HG03558 (cell line): ENCODE data around the gene AKIP1.
"Not testable (repeated sequence)": the region's sequence is repeated elsewhere in the genome, so short reads cannot be mapped to it uniquely, and the experiment has no call there.

Source experiments
- ATAC-seq: cut with Tn5 transposase; IDR thresholded peaks from one replicate; pipeline ENCODE4 v1.9.1; 2021; ENCODE audit warnings: moderate number of reproducible peaks; ENCODE audit not compliant: unreplicated experiment; ENCODE audit errors: extremely low read depth

AKIP1 gene

GRCh38 chr11:8913961-8914660, 3.1 kb downstream of the AKIP1 start:
- no peak for ATAC-seq

DNA sequence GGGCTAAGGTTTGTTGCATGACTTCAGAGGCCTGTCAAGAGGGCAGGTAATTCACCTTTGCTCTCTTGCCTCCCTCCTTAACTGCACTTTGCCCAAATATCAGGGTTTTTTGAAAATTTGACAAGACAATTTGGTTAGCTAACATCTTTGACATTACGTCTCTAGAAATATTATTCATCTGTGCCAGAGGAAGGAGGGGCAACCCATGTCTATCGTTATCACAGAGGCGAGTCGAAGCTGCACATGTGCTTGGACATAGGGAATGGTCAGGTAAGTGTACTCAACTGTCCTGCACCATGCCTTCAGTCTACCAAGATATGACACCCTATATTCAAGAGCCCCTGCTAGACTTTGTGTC, 3.7 kb downstream of the AKIP1 start:
- no peak for ATAC-seq

DNA sequence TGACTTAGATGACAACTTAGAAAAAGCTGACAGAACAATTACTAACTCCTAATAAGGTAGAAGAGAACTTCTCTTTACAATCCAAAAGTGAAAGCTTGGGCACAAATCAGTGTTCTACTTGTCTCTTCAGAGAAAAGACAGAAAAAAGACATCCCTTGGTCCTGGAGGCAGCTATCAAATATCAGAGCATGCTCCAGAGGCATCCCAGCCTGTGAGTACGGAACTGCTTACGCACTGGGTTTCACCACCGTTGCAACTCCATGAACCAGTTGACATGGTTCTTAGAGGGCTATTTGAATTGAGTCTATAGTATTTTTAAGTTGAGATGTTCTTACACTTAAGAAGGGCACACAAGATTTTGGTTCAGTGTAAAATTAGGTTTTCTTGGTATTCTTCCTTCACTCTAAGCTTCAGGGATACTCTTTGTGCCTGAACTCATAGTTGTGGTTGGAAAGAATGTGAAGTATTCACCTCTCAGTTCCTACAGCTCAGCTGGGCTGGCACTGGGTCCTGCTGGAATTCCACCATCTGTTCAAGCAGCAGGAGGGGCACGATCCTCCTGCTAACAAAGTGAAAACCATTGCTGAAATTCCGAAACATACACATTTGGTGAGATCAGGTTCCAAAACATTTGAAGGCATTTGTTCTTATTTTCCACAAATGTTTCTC, 6.3 kb downstream of the AKIP1 start:
- ATAC-seq: no peak

DNA sequence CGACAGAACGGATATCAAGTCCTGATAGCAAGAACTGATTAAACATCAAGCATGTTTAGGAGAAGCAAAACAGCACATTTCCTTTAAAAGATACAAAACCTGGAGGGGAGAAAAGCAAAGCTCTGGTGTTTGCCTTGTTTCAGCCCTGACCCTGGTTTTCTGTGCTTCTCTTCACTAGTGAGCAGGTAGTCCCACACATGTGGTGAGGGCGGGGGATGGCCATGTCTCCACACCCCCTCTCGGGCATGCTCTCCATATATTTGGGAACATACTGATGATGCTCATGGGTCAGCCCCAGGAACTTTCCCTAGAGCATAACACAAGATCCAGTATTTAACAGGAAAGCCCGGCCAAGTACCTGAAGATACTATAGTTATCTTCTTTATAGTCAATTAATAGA, 11.7 kb downstream of the AKIP1 start:
- ATAC-seq: no peak

DNA sequence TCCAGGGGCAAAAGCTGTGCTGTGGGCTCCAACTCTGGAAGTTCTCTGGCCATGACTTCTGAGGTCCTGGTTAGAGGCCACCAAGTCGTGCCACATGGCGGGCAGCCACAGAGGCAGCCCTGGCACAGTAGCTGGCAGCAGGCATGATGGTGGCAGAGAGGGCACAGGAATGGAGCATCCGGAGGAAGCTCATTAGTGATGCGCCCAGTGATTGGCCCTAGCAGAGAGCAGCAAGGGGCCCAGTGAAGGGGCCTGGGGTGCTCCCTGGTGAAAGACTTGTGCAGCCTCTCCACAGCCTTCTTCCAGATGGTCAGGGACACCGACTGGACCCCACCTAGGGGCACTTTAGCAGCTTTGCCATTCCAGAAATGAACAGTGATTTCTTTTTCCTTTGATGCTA, 14.7 kb downstream of the AKIP1 start:
- no peak for ATAC-seq

DNA sequence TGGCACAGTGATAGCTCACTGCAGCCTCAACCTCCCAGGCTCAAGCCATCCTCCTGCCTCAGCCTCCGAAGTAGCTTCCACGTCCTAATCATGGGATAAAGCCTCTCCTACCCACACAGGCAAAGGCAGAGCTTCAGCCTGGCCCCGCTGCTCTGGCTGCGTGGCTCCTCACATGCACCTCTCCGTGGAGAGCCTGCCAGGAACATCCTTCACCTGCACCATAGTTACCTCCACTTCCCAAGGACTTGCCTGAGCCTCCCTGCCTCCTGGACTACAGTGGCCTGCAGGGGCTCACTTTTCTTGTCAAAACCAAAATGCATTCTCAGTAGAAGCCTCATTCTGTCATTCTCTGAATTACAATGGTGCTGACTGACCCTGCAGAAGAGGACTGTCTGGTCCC, 15.2 kb downstream of the AKIP1 start:
- ATAC-seq: no peak

GRCh38 chr11:8927233-8927632, 16.2 kb downstream of the AKIP1 start:
- ATAC-seq: no peak

DNA sequence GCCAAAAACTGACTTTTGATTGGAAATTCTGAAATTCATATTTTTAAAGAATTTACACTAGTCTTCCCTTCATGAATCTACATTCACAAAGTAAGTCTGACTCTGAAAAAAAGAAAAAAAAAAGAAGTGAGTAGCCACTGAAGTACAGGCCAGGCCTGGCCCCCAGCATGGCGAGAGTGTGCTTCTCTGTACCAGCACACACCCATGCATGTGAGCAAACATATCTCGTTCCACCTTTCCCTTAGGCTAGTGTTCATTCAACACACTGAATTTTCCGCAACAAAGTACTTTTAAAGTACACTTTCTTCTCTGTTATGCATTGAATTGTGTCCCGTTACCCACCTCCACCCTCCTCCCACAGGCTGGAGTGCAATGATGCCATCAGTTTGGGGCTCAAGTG, 17.2 kb downstream of the AKIP1 start:
- no peak for ATAC-seq

GRCh38 chr11:8928981-8929615, 18.1 kb downstream of the AKIP1 start:
- no peak for ATAC-seq

- no peak for ATAC-seq
Observed at GRCh38 chr11:8930456-8931175, 19.6 kb downstream of the AKIP1 start.

DNA sequence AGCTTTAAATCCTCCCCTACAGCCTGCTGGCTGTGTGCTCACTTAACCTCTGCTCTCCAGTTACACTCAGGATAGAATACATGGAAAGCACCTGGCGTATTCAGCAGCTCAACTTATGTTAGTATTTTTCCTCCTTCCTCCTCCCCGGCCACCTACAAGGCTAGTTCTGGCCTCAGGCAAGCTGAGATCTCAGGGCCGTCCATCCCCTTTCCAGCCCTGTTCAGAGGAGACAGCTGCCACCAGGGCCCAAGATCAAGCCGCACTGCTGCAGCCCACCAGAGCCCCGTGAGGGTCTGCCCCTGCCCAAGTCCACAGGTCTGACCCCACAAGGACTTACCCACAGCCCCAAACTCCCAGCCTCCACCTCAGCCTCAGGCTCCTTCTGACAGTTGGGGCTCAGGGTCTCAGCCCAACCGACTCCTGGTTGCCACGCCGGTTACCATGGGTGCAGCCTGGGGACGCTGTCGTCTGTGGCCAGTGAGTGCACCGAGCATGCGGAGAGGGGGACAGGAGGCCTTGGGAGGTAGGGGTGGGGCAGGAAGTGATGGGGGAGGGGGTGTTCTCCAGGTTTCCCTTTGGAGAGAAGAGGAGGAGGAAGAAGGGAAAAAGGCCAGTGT, 21.7 kb downstream of the AKIP1 start, which contains the start of gene C11orf16:
Gene C11orf16 (minus strand): TSS at position 384 of the 617 bp plus-strand sequence. CDS start 639 bp downstream, outside the sequence.
- ATAC-seq: no peak

- ATAC-seq: no peak
Observed at GRCh38 chr11:8933931-8934330, 22.9 kb downstream of the AKIP1 start.

GRCh38 chr11:8934742-8935488, 23.9 kb downstream of the AKIP1 start:
- ATAC-seq: no peak

- not testable (repeated sequence) for ATAC-seq
Observed at GRCh38 chr11:8935789-8936188, 24.8 kb downstream of the AKIP1 start.

- ATAC-seq: no peak
Observed at GRCh38 chr11:8937159-8937558, 26.2 kb downstream of the AKIP1 start.

DNA sequence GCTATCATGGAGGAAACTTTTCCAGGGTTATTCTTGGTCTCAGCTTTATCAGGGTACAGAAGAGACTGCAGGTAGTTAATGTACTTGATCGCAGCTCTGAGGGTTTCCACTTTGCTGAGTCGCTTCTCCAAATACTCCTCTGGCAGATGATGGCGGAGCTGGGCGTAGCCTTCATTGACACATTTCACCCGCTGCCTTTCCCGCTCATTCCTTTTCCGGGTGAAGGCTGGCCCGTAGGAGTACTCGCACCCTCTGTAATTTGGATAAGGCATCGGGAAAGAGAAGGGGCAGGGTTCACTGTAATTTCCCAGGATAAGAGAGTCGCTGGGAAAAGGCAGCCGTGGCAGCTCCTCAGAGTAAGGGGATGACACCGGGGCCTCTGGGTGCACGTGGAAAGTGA, 26.7 kb downstream of the AKIP1 start:
- ATAC-seq: no peak

DNA sequence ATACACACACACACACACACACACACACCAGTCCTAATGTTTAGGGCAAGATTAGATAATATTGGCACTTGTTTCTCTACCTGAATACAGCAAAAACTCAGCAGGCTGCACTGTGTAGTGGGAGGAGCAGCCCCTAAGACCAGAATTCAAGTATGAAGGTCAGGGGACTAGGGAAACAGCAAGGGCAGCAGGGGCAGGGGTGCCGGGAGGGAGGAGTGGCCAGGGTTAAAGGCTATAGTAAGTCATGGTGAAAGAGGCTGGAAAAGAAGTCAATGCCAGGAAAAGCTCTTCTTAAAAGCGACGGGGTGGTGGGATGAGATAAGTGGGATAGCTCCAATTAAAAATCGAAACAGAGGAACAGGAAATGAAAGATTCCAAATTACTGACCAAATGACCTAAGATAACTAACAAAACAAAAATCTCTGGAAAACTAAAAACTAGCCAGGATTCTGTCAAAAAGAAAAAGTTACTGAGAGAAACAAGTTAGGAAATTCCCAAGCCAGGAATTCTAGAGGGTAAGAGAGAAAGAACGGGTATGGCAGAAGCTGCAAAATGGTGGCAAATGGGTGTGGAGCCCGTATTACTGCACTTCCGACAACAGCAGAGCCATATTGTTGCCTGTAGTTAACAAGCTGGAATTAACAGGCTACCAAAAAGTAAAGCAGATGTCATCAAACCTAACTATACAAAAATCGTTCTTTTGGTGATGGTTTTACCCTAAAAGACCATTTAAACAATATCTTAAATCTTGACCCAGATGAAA, 30.5 kb downstream of the AKIP1 start:
- no peak for ATAC-seq

GRCh38 chr11:8942518-8943066, 31.6 kb downstream of the AKIP1 start, which contains the start of gene ASCL3:
Gene ASCL3 (minus strand): TSS chr11:8943016. CDS start chr11:8938161, 4,855 bp downstream.
- ATAC-seq: no peak
